Mononuclear cell (primary cell): ENCODE data around the gene FUCA2. TPM values are rescaled to one million over a fixed set of nuclear protein-coding genes. Genes with fewer than 3 reads are reported as not detected.

Source experiments
- H3K27me3 ChIP-seq: 2 replicates; pipeline ENCODE4 v1.6.0; 2011; ENCODE audit warnings: low read length, control low read depth; ENCODE audit not compliant: insufficient read depth
- H3K4me1 ChIP-seq: 2 replicates; pipeline ENCODE4 v1.5.1; 2011; ENCODE audit warnings: mild to moderate bottlenecking, low read length, control low read depth; ENCODE audit not compliant: insufficient read depth
- H3K4me3 ChIP-seq: 2 replicates; pipeline ENCODE4 v1.5.1; 2011; ENCODE audit warnings: mild to moderate bottlenecking, low read length, moderate library complexity
- H3K9me3 ChIP-seq: 2 replicates; pipeline ENCODE4 v1.5.1; 2011; ENCODE audit warnings: low read depth, mild to moderate bottlenecking, control low read depth, low read length
- total RNA-seq: library from RNA; depleted of rRNA; stranded (reverse); fragments of >200 nt; gene quantifications from one replicate; pipeline ENCODE4 v1.2.3, GENCODE V29; 2012

FUCA2 gene
- total RNA-seq, result 20.3 TPM

- peak within 1 kb of the TSS; percentile 70 for H3K4me3 ChIP-seq
- H3K27me3 ChIP-seq, result no peaks in the 10 kb centered on the region
- H3K4me1 ChIP-seq, result peaks cover 26% of the 10 kb centered on the region
- H3K9me3 ChIP-seq, result no peaks in the 10 kb centered on the region
Measured at GRCh38 chr6:143510991-143511891, at the start of gene FUCA2. TSS of gene FUCA2 (minus strand) at chr6:143511720. CDS start at chr6:143511634, 86 bp downstream.

- Histone ChIP-seq H3K27me3 (no peaks in the 10 kb centered on the region), H3K9me3 (no peaks in the 10 kb centered on the region), H3K4me3 (no peak overlapping the region), H3K4me1 (peaks cover 3% of the 10 kb centered on the region)
Measured at GRCh38 chr6:143561105-143561704, 49.7 kb upstream of the FUCA2 start.

- no peaks in the 10 kb centered on the region for H3K9me3 ChIP-seq
- H3K4me3 ChIP-seq, result no peak overlapping the region
- peaks cover 15% of the 10 kb centered on the region for H3K4me1 ChIP-seq
- no peaks in the 10 kb centered on the region for H3K27me3 ChIP-seq
Measured at GRCh38 chr6:143559051-143559660, 47.6 kb upstream of the FUCA2 start.

GRCh38 chr6:143556529-143556928 is 45.0 kb upstream of the FUCA2 start:
- H3K4me1 ChIP-seq, result peaks cover 15% of the 10 kb centered on the region
- H3K27me3 ChIP-seq, result no peaks in the 10 kb centered on the region
- no peaks in the 10 kb centered on the region for H3K9me3 ChIP-seq
- no peak overlapping the region for H3K4me3 ChIP-seq

- no peaks in the 10 kb centered on the region for H3K27me3 ChIP-seq
- no peaks in the 10 kb centered on the region for H3K9me3 ChIP-seq
- no peak overlapping the region for H3K4me3 ChIP-seq
- H3K4me1 ChIP-seq, result peaks cover 15% of the 10 kb centered on the region
Measured at GRCh38 chr6:143555582-143555981, 44.1 kb upstream of the FUCA2 start.

GRCh38 chr6:143555071-143555492 is 43.6 kb upstream of the FUCA2 start:
- H3K27me3 ChIP-seq, result no peaks in the 10 kb centered on the region
- no peaks in the 10 kb centered on the region for H3K9me3 ChIP-seq
- H3K4me1 ChIP-seq, result peaks cover 15% of the 10 kb centered on the region
- no peak overlapping the region for H3K4me3 ChIP-seq

GRCh38 chr6:143553337-143553736 is 41.8 kb upstream of the FUCA2 start:
- Histone ChIP-seq H3K27me3 (no peaks in the 10 kb centered on the region), H3K4me1 (peaks cover 23% of the 10 kb centered on the region), H3K9me3 (no peaks in the 10 kb centered on the region), H3K4me3 (no peak overlapping the region)

GRCh38 chr6:143549949-143550268 is 38.4 kb upstream of the FUCA2 start:
- no peaks in the 10 kb centered on the region for H3K27me3 ChIP-seq
- H3K4me3 ChIP-seq, result no peak overlapping the region
- H3K4me1 ChIP-seq, result peaks cover 15% of the 10 kb centered on the region
- no peaks in the 10 kb centered on the region for H3K9me3 ChIP-seq

- no peaks in the 10 kb centered on the region for H3K9me3 ChIP-seq
- peaks cover 18% of the 10 kb centered on the region for H3K4me1 ChIP-seq
- no peaks in the 10 kb centered on the region for H3K27me3 ChIP-seq
- H3K4me3 ChIP-seq, result no peak overlapping the region
Measured at GRCh38 chr6:143549221-143549948, 37.9 kb upstream of the FUCA2 start.

- no peaks in the 10 kb centered on the region for H3K9me3 ChIP-seq
- no peaks in the 10 kb centered on the region for H3K27me3 ChIP-seq
- peaks cover 46% of the 10 kb centered on the region for H3K4me1 ChIP-seq
- H3K4me3 ChIP-seq, result no peak overlapping the region
Measured at GRCh38 chr6:143546599-143546998, 35.1 kb upstream of the FUCA2 start.

- Histone ChIP-seq H3K27me3 (no peaks in the 10 kb centered on the region), H3K9me3 (no peaks in the 10 kb centered on the region), H3K4me1 (peaks cover 51% of the 10 kb centered on the region), H3K4me3 (no peak overlapping the region)
Measured at GRCh38 chr6:143545976-143546547, 34.5 kb upstream of the FUCA2 start.

- Histone ChIP-seq H3K4me1 (peaks cover 57% of the 10 kb centered on the region), H3K9me3 (no peaks in the 10 kb centered on the region), H3K4me3 (no peak overlapping the region), H3K27me3 (no peaks in the 10 kb centered on the region)
Measured at GRCh38 chr6:143545165-143545564, 33.6 kb upstream of the FUCA2 start.

GRCh38 chr6:143544011-143544696 is 32.6 kb upstream of the FUCA2 start:
- no peaks in the 10 kb centered on the region for H3K9me3 ChIP-seq
- H3K4me1 ChIP-seq, result peaks cover 63% of the 10 kb centered on the region
- no peak overlapping the region for H3K4me3 ChIP-seq
- no peaks in the 10 kb centered on the region for H3K27me3 ChIP-seq

- Histone ChIP-seq H3K9me3 (no peaks in the 10 kb centered on the region), H3K4me1 (peaks cover 63% of the 10 kb centered on the region), H3K27me3 (no peaks in the 10 kb centered on the region), H3K4me3 (no peak overlapping the region)
Measured at GRCh38 chr6:143543435-143543834, 31.9 kb upstream of the FUCA2 start.
